A549 (cell line): ENCODE results near the gene TMEM221.

Source experiments
- CTCF ChIP-seq: fragments of >200 bp; sonication (Bioruptor Twin); formaldehyde crosslinking; IDR thresholded peaks from 3 replicates; pipeline ENCODE4 v1.5.1; 2016
- ELK1 ChIP-seq: fragments of 150-350 bp; IDR thresholded peaks from 2 replicates; pipeline ENCODE4 v1.6.1; 2014; ENCODE audit warnings: low read depth, mild to moderate bottlenecking, low read length
- JUN ChIP-seq, 2 experiments: fragments of >200 bp; sonication (Bioruptor Twin); formaldehyde crosslinking; IDR thresholded peaks; 2 replicates in 1 of 2; 3 replicates in 1 of 2; pipeline ENCODE4 v1.6.1; 2016 to 2017
- JUNB ChIP-seq: fragments of >200 bp; sonication (Bioruptor Twin); formaldehyde crosslinking; IDR thresholded peaks from 2 replicates; pipeline ENCODE4 v1.6.1; 2016
- MAFK ChIP-seq: fragments of 450-650 bp; IDR thresholded peaks from 2 replicates; pipeline ENCODE4 v1.6.1; 2014; ENCODE audit not compliant: partially characterized antibody
- MAX ChIP-seq: IDR thresholded peaks from 2 replicates; pipeline ENCODE4 v1.6.1; 2012
- MYC ChIP-seq: IDR thresholded peaks from 2 replicates; pipeline ENCODE4 v1.6.1; 2012; ENCODE audit warnings: mild to moderate bottlenecking, inconsistent platforms, low read length, improper control_type of control experiment, borderline replicate concordance
- POLR2A ChIP-seq: IDR thresholded peaks from 2 replicates; pipeline ENCODE4 v1.6.1; 2012; ENCODE audit warnings: mild to moderate bottlenecking, low read length
- RAD21 ChIP-seq, 2 experiments: fragments of >200 bp in 1 of 2; sonication (Bioruptor Twin) in 1 of 2; formaldehyde crosslinking in 1 of 2; IDR thresholded peaks in 1 of 2; conservative IDR thresholded peaks in 1 of 2; 2 replicates in 1 of 2; 3 replicates in 1 of 2; pipeline ENCODE4 v1.6.1; 2012 to 2018; ENCODE audit warnings: inconsistent platforms in 1 of 2
- RFX5 ChIP-seq: fragments of 450-650 bp; IDR thresholded peaks from 2 replicates; pipeline ENCODE4 v1.7.1; 2014; ENCODE audit warnings: antibody characterized with exemption, mild to moderate bottlenecking, moderate library complexity
- SMC3 ChIP-seq: fragments of >200 bp; sonication (Bioruptor Twin); formaldehyde crosslinking; IDR thresholded peaks from 3 replicates; pipeline ENCODE4 v1.6.1; 2018; ENCODE audit warnings: inconsistent platforms
- SREBF2 ChIP-seq: fragments of 450-650 bp; IDR thresholded peaks from 2 replicates; pipeline ENCODE4 v1.6.1; 2014; ENCODE audit warnings: mild to moderate bottlenecking, moderate library complexity
- TP53 ChIP-seq: fragments of 250-450 bp; sonication (Bioruptor Pico); IDR thresholded peaks from 2 replicates; pipeline ENCODE4 v1.5.0; 2021; ENCODE audit warnings: mild to moderate bottlenecking, moderate library complexity

GRCh38 chr19:17404621-17405249, 43.7 kb downstream of the TMEM221 start:
- no peak for TF ChIP-seq SMC3
- no peak for TF ChIP-seq RFX5
- TF ChIP-seq CTCF, result no peak
- TF ChIP-seq MAFK, result no peak
- TF ChIP-seq POLR2A, result no peak
- no peak for TF ChIP-seq RAD21 (conservative IDR thresholded peaks at IDR 0.05 in 1 of 2, IDR thresholded peaks at IDR 0.05 in 1 of 2)
- TF ChIP-seq JUN (IDR thresholded peaks at IDR 0.05), result no peak
- TF ChIP-seq JUNB, result no peak
- no peak for TF ChIP-seq ELK1
- no peak for TF ChIP-seq SREBF2
- no peak for TF ChIP-seq MAX
- TF ChIP-seq MYC, result no peak
- TF ChIP-seq TP53 (CRISPR knock-in tag), result no peak
